SJSA1 (cell line): ENCODE data around the gene A3GALT2. TPM values are rescaled to one million over a fixed set of nuclear protein-coding genes. Genes with fewer than 3 reads are reported as not detected.
"Not testable (repeated sequence)": the region's sequence is repeated elsewhere in the genome, so short reads cannot be mapped to it uniquely, and the experiment has no call there.

ENCODE experiments used
- DNase-seq, 2 experiments: peaks; one replicate each; pipeline ENCODE4 v3.0.0-alpha.2; 2015 to 2020; ENCODE audit warnings: low spot score in 2 of 2, low read depth in 1 of 2
- H3K27ac ChIP-seq: fragments of 250-450 bp; sonication (Bioruptor Pico); 2 replicates; pipeline ENCODE4 v1.5.1; 2020; ENCODE audit warnings: mild to moderate bottlenecking, moderate library complexity
- H3K27me3 ChIP-seq: fragments of 250-450 bp; sonication (Bioruptor Pico); replicated peaks from 2 replicates; pipeline ENCODE4 v1.5.1; 2020; ENCODE audit warnings: mild to moderate bottlenecking, moderate library complexity
- H3K36me3 ChIP-seq: fragments of 250-450 bp; sonication (Bioruptor Pico); 2 replicates; pipeline ENCODE4 v1.5.1; 2020; ENCODE audit warnings: mild to moderate bottlenecking
- H3K4me1 ChIP-seq: fragments of 250-450 bp; sonication (Bioruptor Pico); replicated peaks from 2 replicates; pipeline ENCODE4 v1.6.1; 2021; ENCODE audit warnings: mild to moderate bottlenecking
- H3K4me3 ChIP-seq: fragments of 250-450 bp; sonication (Bioruptor Pico); 2 replicates; pipeline ENCODE4 v1.5.1; 2020; ENCODE audit warnings: mild to moderate bottlenecking
- H3K9me3 ChIP-seq: fragments of 250-450 bp; sonication (Bioruptor Pico); replicated peaks from 2 replicates; pipeline ENCODE4 v1.5.1; 2020; ENCODE audit warnings: mild to moderate bottlenecking
- total RNA-seq: library from RNA; depleted of rRNA; stranded (reverse); fragments of >200 nt; shearing (Covaris generic); gene quantifications from 2 replicates; pipeline ENCODE4 v1.2.3, GENCODE V29; 2014

A3GALT2 gene
- total RNA-seq, 1 experiment from 2014 or later, result not detected

DNA sequence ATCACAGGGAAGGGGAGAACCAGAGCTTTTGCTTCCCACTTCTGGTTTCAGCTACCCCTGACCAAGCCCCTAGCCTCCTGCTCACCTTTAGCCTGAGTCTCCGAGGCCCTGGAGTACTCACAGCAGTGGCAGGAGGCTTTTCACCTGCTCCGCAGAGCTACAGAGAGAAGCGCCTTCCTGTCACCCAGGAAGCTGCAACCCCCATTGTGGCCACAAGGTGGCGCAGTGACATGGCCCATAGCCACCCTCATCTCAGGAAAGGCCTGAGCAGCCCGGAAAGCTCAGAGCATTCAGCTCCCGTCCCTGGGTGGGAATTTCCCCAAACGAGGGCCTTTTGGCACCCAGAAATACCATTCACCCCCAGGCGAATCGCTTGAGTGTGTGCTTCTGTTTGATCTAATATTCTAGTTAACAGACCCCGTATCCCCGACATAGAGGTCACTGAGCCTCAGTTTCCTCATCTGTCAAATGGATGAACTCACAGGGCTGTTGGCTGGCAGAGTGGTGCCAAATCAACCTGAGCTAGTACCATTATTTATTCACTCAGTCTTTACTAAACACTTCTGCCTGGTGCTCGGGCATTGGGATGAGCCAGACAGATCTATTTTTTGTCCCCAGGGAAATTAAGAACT is 25.3 kb downstream of the A3GALT2 start:
- H3K27ac ChIP-seq, result no peak overlapping the region
- peaks cover 63% of the 10 kb centered on the region for H3K36me3 ChIP-seq
- no peaks in the 10 kb centered on the region for H3K9me3 ChIP-seq
- no peak overlapping the region for H3K4me3 ChIP-seq
- peak; percentile 77 to 87 for DNase-seq
- 0 out of 2 replicates have a peak, but pooled peaks cover 6% of the 10 kb centered on the region for H3K4me1 ChIP-seq
- H3K27me3 ChIP-seq, result no peaks in the 10 kb centered on the region

DNA sequence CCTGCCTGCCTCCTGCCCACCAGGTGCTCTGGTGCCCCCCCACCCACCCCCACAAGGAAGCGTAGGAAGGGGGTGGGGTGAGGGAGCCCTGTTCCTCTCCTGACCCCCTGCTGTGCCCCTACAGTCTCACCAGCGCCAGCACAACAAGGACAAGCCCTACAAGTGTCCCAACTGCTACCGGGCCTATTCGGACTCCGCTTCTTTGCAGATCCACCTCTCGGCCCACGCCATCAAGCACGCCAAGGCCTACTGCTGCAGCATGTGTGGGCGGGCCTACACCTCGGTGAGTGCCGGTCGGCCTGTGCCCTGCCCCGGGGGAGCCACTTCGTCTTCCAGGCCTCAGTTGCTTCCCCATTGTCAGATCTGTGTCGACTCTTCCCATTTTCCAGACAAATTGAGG is 25.9 kb downstream of the A3GALT2 start:
- Histone ChIP-seq H3K36me3 (peaks cover 62% of the 10 kb centered on the region), H3K4me1 (0 out of 2 replicates have a peak, but pooled peaks cover 6% of the 10 kb centered on the region), H3K4me3 (no peak overlapping the region), H3K27ac (no peak overlapping the region), H3K27me3 (no peaks in the 10 kb centered on the region), H3K9me3 (no peaks in the 10 kb centered on the region)
- no peak for DNase-seq

DNA sequence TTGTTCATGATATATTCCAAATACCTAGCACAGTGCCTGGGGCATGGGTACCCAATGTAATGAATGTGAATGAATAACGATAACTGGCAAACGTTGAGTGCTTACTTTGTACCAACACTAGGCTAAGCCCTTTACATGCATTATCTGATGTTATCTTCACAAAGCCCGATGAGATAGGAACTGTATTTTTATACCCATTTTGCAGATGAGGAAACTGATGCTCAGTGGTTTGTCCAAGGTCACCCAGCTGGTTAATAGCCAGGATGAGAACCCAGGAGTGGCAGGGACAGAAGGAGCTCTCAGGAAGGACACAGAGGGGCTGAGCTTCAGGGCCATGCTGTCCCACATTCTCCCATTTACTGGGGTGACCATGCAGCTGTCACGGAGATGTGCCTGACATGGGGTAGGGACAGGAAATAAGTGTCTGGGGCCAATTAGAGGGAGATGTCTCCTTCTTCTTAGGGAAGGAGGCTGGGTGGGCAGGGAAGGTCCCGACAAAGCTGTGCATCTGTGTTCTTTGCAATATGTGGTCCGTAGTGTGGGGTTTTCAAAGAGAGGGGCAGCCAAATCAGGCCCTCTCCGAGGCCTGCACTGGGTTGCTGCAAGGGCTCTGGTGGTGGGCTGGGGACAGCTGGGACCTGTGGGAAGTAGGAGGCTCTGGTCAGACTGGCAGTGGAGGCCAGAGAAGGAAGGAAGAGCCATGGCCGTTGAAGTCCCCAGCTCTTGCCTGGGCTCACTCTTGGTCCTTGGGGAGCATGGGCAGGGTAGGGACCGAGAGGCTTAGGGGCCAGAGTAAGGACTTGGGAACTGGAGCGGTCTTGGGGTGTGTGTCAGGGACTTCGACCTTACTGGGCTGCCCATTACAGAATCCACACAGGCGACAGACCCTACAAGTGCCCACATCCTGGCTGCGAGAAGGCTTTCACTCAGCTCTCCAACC is 26.6 kb downstream of the A3GALT2 start:
- Histone ChIP-seq H3K36me3 (peaks cover 56% of the 10 kb centered on the region), H3K27me3 (no peaks in the 10 kb centered on the region), H3K4me3 (no peak overlapping the region), H3K27ac (no peak overlapping the region), H3K4me1 (0 out of 2 replicates have a peak, but pooled peaks cover 6% of the 10 kb centered on the region), H3K9me3 (no peaks in the 10 kb centered on the region)
- no peak for DNase-seq

DNA sequence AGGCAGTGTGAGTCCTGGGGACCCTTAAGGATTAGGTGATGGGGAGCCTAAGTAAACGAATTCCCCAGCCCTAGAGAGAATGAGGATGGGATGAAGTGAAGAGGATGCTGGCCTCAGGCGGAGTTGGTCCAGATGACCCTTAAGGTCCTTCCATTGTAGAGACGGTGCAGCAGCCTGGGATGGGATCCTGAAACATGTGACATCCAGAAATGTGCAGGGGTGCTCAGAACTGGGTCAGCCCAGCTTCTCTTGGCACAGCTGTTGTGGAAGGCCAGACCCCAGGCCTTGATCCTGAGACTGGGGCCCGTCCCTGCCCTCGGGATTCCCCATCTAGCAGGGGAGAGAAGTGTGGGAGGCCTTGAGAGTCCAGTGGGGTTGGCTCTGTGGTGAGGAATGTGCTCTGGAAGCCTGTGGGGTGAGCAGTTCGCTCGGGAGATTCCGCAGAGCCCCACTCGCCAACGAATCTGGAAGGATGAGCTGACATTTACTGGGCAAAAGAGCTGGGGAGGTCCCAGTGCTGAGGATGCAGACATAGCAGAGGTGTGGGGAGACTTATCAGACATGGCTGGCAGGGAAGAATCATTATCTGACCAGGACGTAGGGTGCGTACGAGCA is 28.1 kb downstream of the A3GALT2 start:
- Histone ChIP-seq H3K27me3 (no peaks in the 10 kb centered on the region), H3K4me1 (no peaks in the 10 kb centered on the region), H3K27ac (no peak overlapping the region), H3K9me3 (no peaks in the 10 kb centered on the region), H3K36me3 (peaks cover 44% of the 10 kb centered on the region), H3K4me3 (no peak overlapping the region)
- no peak for DNase-seq

DNA sequence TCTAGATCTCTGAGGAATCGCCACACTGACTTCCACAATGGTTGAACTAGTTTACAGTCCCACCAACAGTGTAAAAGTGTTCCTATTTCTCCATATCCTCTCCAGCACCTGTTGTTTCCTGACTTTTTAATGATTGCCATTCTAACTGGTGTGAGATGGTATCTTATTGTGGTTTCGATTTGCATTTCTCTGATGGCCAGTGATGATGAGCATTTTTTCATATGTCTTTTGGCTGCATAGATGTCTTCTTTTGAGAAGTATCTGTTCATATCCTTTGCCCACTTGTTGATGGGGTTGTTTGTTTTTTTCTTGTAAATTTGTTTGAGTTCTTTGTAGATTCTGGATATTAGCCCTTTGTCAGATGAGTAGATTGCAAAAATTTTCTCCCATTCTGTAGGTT is 30.3 kb downstream of the A3GALT2 start:
- Histone ChIP-seq H3K36me3 (peaks cover 28% of the 10 kb centered on the region), H3K4me1 (peaks cover 20% of the 10 kb centered on the region)
- H3K9me3 ChIP-seq, H3K27ac ChIP-seq, H3K27me3 ChIP-seq, DNase-seq, H3K4me3 ChIP-seq: not testable (repeated sequence)

DNA sequence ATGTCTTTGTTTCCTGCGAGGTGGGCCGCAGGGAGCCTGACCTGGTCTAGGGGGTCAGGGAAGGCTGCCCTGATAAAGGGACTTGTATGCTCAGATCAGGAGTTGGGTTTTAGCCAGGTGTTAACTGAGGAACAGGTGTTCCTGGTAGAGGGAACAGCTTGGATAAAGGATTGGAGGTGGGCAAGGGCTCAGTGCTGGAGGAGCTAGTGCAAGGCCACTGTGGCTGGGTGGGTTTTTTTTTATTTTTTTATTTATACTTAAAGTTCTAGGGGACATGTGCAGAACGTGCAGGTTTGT is 31.1 kb downstream of the A3GALT2 start:
- H3K4me3 ChIP-seq, result no peak overlapping the region
- no peaks in the 10 kb centered on the region for H3K27me3 ChIP-seq
- peaks cover 24% of the 10 kb centered on the region for H3K36me3 ChIP-seq
- H3K27ac ChIP-seq, result no peak overlapping the region
- H3K4me1 ChIP-seq, result peaks cover 22% of the 10 kb centered on the region
- DNase-seq, result no peak
- H3K9me3 ChIP-seq, result no peaks in the 10 kb centered on the region

DNA sequence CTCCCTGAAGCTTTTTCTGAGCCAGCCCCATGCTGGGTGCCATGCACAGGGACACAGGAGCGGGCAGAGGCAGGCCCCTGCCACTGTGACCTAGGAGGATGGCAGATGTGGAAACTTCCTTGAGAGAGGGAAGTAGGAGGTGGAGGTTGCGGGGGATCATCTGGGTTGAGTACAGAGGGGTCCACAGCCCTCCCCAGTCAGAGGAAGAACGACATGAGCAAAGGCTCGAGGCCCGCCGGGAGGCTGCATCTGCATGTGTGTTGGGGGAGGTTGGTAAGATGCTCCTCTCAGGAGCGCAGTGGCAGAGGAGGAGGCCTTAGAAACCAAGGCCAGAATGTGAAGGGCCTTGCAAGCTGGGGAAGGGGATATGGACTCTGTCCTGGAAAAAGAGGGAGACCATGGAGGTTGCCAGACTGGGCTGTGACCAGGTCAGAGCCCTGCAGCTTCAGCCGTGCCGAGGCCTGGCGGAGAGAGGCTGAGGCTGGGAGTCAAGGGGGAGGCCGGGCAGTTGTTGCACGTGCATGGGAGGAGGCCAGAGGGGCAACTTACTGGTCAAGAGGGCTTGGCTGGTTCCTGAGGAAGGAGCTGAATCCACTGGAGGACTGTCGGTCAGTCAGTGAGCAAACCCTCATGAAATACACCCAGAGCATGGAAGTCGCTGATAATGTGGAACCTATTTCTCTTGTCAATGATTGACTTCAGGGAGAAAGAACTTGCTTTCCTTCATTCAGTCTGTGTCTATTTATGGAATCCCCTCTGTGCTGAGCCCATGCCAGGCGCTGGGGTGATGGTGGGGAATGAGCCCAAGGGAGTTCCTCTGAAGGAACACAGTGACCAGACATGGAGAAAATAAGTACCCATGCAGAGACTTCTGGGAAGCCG is 31.7 kb downstream of the A3GALT2 start:
- Histone ChIP-seq H3K4me1 (peaks cover 22% of the 10 kb centered on the region), H3K36me3 (peaks cover 22% of the 10 kb centered on the region), H3K9me3 (no peaks in the 10 kb centered on the region), H3K27ac (no peak overlapping the region), H3K4me3 (no peak overlapping the region), H3K27me3 (no peaks in the 10 kb centered on the region)
- DNase-seq, result no peak

DNA sequence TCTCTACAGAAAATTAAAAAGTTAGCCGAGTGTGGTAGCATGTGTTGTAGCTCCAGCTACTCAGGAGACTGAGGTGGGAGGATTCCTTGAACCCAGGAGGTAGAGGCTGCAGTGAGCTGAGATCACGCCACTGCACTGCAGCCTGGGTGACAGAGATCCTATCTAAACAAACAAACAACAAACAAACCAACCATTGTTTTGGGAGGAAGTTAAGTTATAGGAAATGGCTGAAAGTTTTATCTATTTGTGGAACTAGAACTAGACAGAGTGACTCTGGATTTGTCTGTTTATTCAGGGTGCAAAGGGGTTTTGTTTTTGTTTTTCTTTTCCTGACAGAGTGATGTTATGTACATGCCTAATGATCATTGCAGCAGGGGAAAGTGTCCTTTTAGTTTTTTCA is 33.6 kb downstream of the A3GALT2 start:
- DNase-seq, result no peak
- Histone ChIP-seq H3K4me1 (peaks cover 22% of the 10 kb centered on the region), H3K27ac (no peak overlapping the region), H3K27me3 (no peaks in the 10 kb centered on the region), H3K9me3 (no peaks in the 10 kb centered on the region), H3K4me3 (no peak overlapping the region), H3K36me3 (peaks cover 20% of the 10 kb centered on the region)

DNA sequence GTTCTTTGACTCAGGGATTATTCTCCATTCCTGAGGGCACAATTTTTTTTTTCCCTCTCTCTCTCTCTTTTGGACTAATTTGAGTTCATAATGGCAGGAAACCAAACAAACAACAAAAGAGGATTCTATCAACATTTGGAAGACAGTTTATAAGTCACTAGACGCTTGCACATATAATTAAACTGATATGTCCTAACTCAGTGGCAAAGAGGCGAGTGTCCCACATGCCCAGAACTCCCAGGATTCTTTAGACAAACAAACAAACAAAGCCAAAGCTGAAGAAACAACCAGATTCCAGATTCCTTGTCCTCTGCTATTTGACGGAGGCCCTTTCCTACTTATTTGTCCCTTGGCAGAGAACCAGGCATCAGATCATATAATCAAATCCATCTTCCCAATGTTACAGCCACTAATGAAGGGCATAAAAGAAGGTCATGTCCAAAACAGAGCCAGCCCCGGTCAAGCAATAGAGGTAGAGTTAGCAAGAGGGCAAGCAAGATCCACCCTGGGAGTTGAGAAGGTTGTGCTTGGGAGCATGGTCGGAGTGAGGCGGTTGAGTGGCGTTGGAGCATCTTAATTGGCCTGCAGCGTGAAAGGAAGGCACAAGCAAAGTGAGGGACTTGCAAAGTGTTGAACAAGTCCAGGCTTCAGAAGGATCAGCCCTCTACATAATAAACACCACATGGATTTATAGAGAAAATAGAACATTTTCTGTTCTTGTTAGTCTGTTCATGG is 34.3 kb downstream of the A3GALT2 start:
- Histone ChIP-seq H3K9me3 (no peaks in the 10 kb centered on the region), H3K4me1 (peaks cover 22% of the 10 kb centered on the region), H3K36me3 (peaks cover 27% of the 10 kb centered on the region), H3K27me3 (no peaks in the 10 kb centered on the region), H3K27ac (no peak overlapping the region), H3K4me3 (no peak overlapping the region)
- DNase-seq, result peak in 1 of 2 experiments; percentile 61

DNA sequence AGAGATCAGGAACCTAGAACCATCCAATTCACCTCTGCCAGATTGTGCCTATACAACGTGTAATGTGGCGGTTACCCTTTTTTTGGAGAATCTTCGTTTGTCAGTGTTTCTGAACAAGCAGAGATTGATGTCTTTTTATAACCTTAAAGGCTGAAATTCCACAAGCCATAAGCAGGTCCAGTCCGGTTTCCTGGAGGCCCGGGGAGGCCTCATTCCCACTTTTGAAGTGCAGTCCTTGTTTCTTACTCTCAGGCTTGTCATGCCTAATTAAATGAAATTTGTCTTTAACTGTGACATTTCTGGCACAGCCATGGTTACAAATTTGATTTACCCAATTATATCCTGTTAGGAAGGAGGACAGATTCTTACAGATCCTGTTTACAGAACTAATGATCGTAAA is 36.8 kb downstream of the A3GALT2 start:
- Histone ChIP-seq H3K36me3 (peaks cover 50% of the 10 kb centered on the region), H3K4me3 (no peak overlapping the region), H3K27me3 (no peaks in the 10 kb centered on the region), H3K9me3 (no peaks in the 10 kb centered on the region), H3K27ac (no peak overlapping the region), H3K4me1 (peaks cover 22% of the 10 kb centered on the region)
- DNase-seq, result no peak

DNA sequence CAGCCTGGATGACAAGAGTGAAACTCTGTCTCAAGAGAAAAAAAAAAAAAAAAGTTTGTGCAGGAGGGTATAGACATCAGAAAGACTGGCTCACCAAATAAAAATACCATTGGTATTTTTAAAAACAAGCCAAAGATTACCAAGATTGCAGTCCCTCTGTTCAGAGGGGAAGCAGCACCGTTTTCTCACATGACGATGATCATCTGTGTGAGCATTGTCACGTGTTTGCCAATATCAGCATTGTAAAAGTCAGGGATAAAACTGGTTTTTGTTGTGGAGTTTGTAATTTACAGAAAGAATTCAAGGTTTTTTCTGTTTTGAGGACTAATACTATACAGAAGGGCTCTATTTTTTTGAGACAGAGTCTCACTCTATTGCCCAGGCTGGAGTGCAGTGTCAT is 38.1 kb downstream of the A3GALT2 start:
- peaks cover 22% of the 10 kb centered on the region for H3K4me1 ChIP-seq
- peaks cover 57% of the 10 kb centered on the region for H3K36me3 ChIP-seq
- no peak for DNase-seq
- no peak overlapping the region for H3K4me3 ChIP-seq
- H3K27me3 ChIP-seq, result no peaks in the 10 kb centered on the region
- H3K27ac ChIP-seq, result no peak overlapping the region
- no peaks in the 10 kb centered on the region for H3K9me3 ChIP-seq

DNA sequence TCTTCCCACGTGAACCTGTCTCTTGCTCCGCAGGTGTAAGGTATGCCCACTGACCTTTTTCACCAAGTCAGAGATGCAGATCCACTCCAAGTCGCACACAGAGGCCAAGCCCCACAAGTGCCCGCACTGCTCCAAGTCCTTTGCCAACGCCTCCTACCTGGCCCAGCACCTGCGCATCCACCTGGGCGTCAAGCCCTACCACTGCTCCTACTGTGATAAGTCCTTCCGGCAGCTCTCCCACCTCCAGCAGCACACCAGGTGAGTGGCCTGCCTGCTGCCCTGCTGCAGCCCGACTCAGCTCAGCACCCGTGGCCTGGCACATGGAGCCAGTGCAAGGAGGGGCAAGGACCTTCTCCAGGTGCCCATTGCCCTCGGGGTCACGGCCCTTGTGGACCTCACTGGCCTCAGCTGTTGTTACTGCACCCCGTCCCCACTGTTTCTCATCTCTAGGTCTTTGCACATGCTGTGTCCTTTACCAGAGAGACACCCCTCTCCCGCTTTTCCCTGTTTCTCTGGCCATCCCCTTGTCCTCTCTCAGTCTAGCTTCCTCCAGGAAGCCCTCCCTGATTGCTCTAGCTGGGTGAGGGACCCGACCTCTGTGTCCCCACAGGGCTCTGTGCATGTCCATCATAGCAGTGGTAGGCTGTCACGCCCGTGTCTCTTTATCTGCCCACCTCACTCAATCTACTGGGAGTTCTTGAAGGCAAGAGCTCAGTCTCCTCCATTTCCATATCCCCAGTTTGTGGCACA is 39.2 kb downstream of the A3GALT2 start:
- H3K36me3 ChIP-seq, result peaks cover 66% of the 10 kb centered on the region
- H3K4me3 ChIP-seq, result no peak overlapping the region
- no peaks in the 10 kb centered on the region for H3K9me3 ChIP-seq
- H3K27ac ChIP-seq, result no peak overlapping the region
- H3K4me1 ChIP-seq, result peaks cover 12% of the 10 kb centered on the region
- no peaks in the 10 kb centered on the region for H3K27me3 ChIP-seq
- DNase-seq, result no peak
